Measurements from ENCODE around the gene ACAP2.
"Not testable (repeated sequence)": the region's sequence is repeated elsewhere in the genome, so short reads cannot be mapped to it uniquely, and the experiment has no call there.

ACAP2 gene

GRCh38 chr3:195241592-195242355, 201.0 kb downstream of the ACAP2 start:
- DNase-seq, result no peak

DNA sequence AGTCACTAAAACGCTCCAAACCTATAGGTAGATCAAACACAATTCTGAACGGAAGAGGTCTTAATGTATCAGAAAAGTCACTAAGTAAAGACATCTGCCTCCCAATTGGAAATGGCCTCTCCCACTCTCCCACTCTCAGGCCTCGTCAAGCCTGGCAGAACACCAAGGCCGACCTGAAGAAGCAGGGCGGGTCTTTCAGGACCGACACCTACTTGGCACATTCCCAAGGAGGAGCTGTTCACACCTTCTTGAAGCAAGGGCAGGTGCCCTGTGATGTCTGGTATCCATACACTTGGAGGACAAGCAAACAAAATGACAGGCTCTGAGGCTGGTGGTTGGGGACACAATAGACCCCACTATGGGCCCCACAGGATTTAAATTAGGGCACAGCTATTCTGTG, 201.9 kb downstream of the ACAP2 start:
- no peak for DNase-seq

GRCh38 chr3:195240171-195240701, 202.6 kb downstream of the ACAP2 start:
- no peak for DNase-seq

DNA sequence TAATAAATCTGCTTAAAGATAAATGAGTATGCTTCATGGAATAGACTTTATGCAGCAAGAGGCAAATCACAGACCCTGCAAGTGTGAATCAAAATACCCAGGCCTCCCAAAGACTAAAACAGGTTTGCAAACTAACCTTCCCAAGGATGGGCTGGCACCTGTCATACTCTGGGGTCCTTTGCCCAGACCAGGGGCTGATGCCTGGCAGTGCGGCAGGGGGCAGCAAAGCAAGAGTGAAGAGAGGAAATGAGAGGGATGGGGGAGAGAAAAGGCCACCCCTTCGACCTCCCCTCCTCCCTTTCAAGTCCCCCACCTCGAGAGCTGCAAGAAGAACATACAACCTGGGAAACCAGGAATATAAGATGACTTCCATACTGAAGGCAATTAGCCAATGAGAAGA, 203.7 kb downstream of the ACAP2 start:
- no peak for DNase-seq

DNA sequence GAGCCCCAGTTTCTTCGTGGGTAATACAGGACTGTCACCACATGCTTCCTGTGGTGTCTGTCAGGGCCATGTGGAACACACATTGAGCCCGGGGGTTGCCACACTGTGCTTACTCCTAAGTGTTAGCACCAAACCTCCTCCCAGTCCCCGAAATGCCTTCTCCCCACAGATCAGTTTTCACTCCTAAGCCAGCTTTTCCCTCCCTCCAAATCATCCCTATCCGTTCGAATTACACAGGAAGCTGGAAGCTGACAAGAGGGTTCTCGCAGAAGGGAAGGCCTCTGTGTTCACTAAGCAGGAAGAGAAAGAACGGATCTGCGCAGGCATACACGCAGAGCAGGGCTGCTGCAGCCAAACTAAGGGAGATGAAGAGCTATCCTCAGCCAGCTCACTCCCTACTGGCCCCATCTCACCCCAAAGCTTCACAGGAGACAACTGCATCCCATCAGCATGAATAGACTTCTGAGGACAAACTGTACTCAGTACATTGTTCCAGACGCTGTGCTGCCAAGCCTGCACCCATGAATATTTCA, 204.2 kb downstream of the ACAP2 start:
- no peak for DNase-seq

DNA sequence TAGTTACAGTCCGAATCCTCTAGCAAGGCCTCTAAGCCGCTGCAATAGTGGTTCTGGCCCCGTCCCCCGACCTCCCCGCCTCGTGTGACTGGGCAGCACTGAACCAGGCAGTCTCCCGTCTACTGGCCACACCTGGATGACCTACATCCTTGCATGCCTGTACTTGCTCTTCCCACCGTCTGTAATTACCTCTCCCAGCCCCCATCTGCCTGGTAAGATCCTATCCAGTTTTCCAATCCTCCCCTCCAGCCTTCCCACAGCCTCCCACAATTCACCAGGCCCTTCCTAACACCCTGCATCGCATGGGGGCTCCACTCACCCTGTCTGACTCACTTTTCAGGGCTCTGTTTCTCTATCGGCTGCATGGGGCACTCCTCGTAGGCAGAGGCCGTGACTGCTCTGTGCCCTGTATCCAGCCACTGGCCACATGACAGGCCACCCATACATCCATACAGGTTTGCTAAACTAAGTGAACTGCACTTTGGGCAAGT, 204.7 kb downstream of the ACAP2 start:
- no peak for DNase-seq

GRCh38 chr3:195236801-195237570, 205.8 kb downstream of the ACAP2 start:
- no peak for DNase-seq

DNA sequence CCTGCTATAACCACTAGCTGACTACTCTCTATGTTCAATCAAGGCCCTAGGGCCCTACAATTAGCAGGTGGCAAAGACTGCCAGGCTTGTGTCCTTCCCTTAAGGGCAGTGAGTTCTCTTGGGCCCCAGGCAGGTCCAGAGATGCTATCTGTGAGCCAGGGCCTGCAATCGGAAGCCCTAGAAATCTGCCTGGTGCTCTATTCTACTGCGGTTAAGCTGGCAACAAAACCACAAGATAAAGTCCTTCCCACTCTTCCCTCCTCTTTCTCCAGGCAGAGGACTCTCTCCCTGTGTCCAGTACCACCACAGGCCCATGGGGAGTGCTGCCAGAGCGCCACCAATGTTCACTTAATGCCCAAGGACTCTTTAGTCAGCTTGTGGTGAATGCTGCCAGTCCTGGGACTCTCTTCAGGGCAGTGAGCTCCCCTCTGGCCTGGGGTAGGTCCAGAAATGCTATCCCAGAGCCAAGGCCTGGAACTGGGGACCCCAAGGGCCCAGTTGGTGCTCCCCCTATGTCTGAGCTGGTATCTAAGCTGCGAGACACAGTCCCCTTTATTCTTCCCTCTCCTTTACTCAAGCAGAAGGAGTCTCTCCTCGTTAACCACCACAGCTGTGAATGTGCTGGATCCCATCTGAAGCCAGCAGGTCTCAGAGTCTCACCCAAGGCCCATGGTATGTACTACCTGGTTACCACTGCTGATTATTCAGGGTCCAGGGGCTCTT, 206.6 kb downstream of the ACAP2 start:
- no peak for DNase-seq

DNA sequence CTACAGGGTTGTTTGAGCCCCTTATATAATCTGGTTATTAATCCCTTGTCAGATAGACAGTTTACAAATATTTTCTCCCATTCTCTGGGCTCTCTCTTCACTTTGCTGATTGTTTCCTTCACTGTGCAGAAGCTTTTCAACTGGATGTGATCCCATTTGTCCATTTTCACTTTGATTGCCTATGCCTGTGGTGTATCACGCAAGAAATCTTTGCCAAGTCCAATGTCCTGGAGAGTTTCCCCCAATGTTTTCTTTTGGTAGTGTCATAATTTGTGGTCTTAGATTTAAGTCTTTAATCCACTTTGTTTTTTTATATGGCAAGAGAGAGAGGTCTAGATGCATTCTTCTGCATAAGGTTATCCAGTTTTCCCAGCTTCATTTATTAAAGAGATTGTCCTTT, 212.6 kb downstream of the ACAP2 start:
- no peak for DNase-seq

- DNase-seq, result not testable (repeated sequence)
Measured at GRCh38 chr3:195228886-195229285, 213.9 kb downstream of the ACAP2 start.

DNA sequence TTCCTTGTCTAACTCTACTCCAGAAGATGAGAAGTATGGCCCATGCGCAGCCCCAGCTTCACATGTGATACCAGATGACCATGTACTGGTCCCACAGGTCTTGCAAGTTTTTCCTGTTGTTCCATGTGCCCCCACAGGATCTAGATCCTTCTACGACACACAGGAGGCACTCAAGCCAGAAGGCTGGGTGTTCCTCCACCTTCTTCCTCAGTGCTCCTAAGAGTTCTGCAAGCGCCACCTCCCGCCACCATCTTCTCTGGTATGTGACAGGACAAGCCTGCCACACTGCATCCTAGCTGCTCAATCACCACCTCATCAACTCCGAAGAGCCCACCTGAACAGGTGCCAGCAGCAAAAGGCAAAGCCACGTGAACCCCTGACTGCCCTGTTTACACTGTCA, 214.9 kb downstream of the ACAP2 start:
- DNase-seq, result peak; percentile 38

DNA sequence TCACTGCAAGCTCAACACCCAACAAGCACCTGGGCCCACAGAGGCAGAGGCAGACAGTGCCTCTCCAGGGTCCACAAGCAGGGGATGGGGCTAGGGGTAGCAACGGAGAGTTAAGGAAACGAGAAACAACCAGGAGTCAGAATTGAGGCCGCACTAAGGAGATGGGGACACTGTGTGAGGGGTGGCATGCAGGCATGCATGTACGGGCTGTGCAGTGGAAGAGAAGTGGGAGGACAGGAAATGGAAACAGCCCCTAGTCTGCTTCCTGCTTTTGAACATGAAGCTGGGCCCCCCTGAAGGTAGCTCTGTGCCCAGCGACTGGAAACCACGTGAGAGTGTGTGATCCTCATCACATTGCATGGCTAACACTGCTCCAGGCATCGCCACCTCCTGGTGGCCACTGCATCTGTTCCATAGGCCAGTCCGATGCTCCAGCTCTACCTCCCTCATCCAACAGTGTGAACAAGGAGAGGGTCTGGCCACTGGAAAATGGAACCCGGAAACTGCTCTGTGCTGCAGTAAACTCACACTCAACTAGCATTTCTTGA, 215.8 kb downstream of the ACAP2 start:
- DNase-seq, result peak; percentile 7

DNA sequence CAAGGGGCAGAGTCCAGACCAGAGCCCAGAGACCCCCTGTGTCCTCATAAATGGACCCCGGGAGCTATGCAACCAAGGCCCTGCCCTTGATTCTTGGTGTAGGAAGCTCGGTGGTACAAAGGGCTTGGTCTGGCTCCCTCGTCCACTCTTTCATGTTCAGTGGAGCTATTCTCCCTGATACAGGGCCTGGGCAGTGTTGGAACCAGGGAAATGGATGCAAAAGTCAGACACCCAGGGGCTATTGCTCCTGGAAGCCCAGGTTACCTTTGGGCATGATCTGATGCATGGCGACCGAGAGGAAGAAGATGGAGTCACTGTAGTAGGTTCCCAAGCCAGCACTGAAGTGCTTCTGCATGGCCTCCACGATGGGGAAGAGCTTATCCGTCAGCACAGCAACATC, 216.4 kb downstream of the ACAP2 start:
- DNase-seq, result no peak

DNA sequence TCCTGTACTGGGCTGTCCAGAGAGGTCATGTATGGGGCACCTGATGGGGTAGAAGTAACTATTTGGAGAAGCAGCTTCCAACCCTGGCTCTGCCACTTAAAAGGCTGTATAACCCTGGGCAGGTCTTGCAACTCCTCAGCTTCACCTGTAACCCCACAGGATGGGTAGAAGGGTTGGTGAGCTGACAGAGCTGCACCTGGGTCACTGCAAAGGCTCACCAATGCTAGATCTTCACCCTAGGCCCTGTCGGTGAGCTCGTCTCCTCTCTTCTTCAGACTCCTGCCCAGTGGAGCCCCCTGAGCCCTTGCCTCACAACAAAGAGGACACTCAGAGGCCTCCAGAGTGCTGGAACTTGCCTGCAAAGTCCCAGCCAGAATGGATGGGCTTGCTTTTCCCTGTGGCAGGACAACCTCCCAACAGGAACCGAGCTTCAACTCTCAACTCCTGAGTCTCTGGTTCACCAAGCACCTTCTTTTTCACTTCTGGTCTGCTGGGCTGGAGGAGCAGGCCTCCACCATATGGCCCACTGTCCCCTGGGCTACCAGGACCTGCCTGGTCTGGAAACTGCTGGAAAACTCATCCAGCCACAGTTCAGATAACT, 217.7 kb downstream of the ACAP2 start:
- DNase-seq, result no peak

Measured in DMS53 (cell line).